HPDE6-E6E7 (cell line): Measurements from ENCODE around the gene STIMATE.
A peak's percentile ranks its signal among the peaks of the same experiment; 100 is the strongest.

Experiments
- DNase-seq: peaks from one replicate; pipeline ENCODE4 v3.0.0; 2011; ENCODE audit warnings: missing footprints; ENCODE audit errors: extremely low spot score

STIMATE gene

GRCh38 chr3:52897130-52898122 lies at the start of gene STIMATE:
TSS of gene STIMATE (minus strand) at chr3:52897548. CDS start at chr3:52897450, 98 bp downstream.
- peak; percentile 58 for DNase-seq

- no peak for DNase-seq
Measured at GRCh38 chr3:52939600-52939999, 42.3 kb upstream of the STIMATE start.

- peak; percentile 25 for DNase-seq
Measured at GRCh38 chr3:52934630-52935530, 37.5 kb upstream of the STIMATE start.

GRCh38 chr3:52931889-52932288 lies 34.5 kb upstream of the STIMATE start:
- no peak for DNase-seq

- DNase-seq, result no peak
Measured at GRCh38 chr3:52931328-52931727, 34.0 kb upstream of the STIMATE start.

- DNase-seq, result no peak
Measured at GRCh38 chr3:52930748-52931147, 33.4 kb upstream of the STIMATE start.

GRCh38 chr3:52926554-52926953 lies 29.2 kb upstream of the STIMATE start:
- no peak for DNase-seq

GRCh38 chr3:52925405-52926313 lies 28.3 kb upstream of the STIMATE start:
- no peak for DNase-seq

- DNase-seq, result no peak
Measured at GRCh38 chr3:52923963-52924362, 26.6 kb upstream of the STIMATE start.

- no peak for DNase-seq
Measured at GRCh38 chr3:52920841-52921240, 23.5 kb upstream of the STIMATE start.

- DNase-seq, result no peak
Measured at GRCh38 chr3:52917044-52917443, 19.7 kb upstream of the STIMATE start.

GRCh38 chr3:52915294-52915693 lies 17.9 kb upstream of the STIMATE start:
- no peak for DNase-seq

GRCh38 chr3:52912885-52913731 lies 15.8 kb upstream of the STIMATE start:
- no peak for DNase-seq

- no peak for DNase-seq
Measured at GRCh38 chr3:52910823-52911222, 13.5 kb upstream of the STIMATE start.

GRCh38 chr3:52907497-52907896 lies 10.1 kb upstream of the STIMATE start:
- no peak for DNase-seq

GRCh38 chr3:52904552-52904951 lies 7.2 kb upstream of the STIMATE start:
- DNase-seq, result no peak

GRCh38 chr3:52904000-52904399 lies 6.7 kb upstream of the STIMATE start:
- no peak for DNase-seq

GRCh38 chr3:52896613-52897012 lies 735 bp downstream of the STIMATE start:
- DNase-seq, result no peak

GRCh38 chr3:52896151-52896550 lies 1.2 kb downstream of the STIMATE start:
- DNase-seq, result no peak

GRCh38 chr3:52895418-52895817 lies 1.9 kb downstream of the STIMATE start:
- DNase-seq, result no peak
